Stromal cell of bone marrow (primary cell): ENCODE measurements around the gene RARA.

Experiments used
- DNase-seq: peaks from one replicate; pipeline ENCODE4 v3.0.0-alpha.2; 2012; ENCODE audit warnings: low read depth

The RARA gene

DNA sequence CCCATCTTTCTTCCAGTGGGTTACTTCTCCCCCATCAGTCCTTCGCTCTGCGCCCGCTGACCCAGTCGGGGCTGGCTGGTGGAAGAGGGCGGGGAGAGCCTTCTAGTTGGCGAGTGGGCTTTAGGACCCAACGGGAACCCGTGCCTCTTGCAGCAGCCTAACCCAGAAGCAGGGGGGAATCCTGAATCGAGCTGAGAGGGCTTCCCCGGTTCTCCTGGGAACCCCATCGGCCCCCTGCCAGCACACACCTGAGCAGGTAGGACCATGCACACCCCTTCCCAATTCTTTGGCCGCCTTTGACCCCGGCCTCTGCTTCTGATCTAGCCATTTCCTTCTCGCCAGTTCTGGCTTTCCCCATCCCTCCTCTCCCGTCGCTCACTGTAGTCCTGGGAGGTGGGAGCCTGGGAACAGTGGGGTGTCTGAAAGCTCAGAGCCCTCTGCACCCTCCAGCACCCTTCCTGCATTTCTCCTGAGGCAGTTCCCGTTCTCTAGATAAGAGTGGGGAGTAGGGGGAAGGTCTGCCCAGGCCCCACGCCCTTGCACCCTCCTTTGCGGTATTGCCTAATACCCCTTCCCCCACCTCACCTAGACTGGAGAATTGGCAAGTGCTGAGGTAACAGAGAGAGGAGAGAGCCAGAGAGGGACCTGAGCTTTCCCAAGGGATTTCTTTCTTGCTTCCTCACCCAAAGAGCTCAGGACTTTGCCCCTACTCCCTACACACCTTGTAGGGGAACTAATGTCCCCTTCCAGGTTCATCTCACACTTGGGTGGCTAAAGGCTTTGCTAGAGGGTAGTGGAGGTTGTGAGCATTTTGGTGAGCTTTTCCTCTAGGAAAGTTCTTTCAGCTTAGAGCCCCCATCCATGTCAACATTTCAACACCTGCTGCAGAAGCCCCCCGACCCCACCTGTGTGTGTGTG, at the start of gene RARA:
Gene RARA, plus strand, starts transcription at position 150 of the 918 bp plus-strand sequence. CDS start 22,039 bp downstream, outside the sequence.
- no peak for DNase-seq

DNA sequence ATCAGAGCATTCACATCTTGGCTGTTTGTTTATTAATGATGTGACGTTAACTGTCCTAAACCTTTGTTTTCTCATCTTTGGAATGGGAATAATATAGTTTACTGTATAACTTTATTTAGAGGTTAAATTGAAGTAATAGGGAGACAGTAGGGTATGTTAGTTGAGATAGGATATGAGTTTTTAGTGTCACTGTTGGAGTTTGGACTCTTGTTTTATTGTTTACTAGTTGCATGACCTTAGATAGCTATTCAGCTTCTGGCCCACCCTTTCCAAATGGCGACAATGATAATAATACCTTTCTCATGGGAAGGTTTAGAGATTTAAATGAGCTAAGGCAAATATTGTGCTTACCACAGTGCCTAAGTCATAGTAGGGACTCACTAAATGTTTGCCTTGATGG, 49.5 kb upstream of the RARA start:
- DNase-seq = no peak

DNA sequence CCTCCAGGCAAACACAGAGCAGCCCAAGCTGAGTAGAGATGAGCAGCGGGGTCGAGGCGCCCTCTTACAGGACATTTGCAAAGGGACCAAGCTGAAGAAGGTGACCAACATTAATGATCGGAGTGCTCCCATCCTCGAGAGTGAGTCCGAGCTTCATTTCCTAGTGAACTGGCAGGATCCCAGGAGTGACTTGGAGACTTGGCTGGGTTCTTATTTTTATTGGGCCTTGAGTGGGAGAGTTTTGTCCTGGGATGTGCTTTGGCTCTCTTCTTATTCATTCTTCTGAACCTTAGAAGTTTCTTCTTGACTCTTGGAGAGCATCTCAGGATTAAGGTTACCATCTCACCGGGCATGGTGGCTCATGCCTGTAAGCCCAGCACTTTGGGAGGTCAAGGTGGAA, 48.5 kb upstream of the RARA start:
- peak; percentile 32 for DNase-seq

DNA sequence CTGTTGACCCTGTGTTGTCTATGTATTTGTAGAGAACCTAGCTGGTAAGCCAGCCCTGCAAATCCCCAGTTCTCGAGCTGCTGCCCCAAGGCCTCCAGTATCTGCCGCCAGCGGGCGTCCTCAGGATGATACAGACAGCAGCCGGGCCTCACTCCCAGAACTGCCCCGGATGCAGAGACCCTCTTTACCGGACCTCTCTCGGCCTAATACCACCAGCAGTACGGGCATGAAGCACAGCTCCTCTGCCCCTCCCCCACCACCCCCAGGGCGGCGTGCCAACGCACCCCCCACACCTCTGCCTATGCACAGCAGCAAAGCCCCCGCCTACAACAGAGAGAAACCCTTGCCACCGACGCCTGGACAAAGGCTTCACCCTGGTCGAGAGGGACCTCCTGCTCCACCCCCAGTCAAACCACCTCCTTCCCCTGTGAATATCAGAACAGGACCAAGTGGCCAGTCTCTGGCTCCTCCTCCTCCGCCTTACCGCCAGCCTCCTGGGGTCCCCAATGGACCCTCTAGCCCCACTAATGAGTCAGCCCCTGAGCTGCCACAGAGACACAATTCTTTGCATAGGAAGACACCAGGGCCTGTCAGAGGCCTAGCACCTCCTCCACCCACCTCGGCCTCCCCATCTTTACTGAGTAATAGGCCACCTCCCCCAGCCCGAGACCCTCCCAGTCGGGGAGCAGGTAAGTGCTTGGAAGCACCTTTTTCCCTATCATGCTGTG, 44.4 kb upstream of the RARA start:
- DNase-seq = no peak

DNA sequence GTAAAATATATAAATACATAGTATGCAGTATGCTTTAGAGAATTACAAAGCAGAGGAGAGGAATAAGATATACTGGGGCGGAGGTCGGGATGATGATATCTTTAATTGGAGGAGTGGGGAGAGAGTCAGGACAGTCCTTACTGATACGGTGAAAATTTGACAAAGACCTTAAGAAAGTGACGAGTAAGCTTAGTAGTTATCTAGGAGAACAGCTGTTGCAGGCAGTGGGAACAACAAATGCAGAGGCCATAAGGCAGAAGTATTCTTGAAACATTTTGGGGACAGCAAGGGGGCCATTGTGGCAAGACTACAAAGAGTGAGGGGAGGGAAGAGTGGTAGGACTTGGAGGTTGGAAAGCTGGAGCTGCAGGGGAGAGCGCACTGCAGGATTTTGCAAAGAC, 43.6 kb upstream of the RARA start:
- no peak for DNase-seq

DNA sequence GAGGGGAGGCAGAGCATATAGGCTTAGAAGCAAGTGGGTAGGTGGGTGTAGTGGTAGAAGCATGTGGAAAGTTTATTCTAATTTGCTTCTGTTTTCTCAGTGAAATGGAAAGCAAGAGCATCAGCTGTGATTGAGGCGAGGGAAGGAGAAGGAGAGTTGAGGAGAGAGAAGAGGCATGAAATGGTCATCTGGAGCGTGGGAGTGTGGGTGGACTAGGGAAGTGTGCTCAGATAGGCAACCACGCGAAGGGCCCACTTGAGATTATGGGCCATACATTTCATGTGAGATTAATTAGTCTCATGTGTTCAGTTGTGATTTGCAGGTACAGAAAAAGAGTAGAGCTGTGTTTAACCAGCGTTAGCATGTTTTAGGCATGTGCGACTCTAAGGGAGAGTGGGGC, 42.1 kb upstream of the RARA start:
- no peak for DNase-seq

DNA sequence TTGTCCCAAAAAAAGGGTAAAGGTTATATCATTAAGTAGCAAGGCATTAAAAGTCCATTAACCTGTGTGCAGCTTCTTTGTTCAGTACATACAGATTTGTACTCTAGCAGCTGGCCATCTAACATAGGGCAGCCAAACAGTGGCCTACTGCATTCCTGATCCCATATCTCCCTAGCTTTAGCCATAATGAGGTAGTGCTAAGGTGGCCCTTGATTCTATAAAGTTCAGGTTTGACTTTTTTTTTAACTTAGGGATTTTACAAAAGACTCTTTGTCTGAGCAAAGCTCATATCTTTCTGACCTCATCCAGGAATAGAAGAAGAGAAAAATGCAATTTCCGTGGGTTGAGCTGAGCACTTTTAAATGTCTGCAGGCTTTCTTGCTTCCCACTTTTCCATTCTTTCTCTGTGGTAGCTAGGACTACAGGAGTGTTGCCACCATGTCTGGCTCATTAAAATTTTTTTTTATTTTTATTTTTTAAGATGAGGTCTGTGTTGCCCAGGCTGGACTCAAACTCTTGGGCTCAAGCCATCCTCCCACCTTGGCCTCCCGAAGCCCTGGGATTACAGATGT, 40.8 kb upstream of the RARA start:
- DNase-seq = no peak

DNA sequence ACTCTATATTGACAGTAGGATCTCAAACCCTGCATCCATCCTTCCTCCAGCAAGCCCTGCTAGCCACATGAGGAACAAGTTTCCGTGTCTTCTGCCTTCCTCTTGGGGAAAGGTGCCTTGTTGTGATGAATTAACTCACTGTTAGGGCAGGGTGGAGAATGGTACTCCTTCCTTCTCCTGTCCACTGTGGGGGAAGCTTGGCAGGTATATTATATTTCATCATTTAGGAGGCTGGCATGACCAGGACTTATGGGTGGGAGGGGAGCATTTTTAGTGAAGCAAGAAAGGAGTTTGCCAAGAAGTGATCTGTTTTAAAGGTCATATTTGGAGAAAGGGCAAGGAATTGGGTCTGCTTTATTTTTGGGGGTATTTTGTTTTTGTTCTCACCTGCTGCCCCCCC, 30.6 kb upstream of the RARA start:
- DNase-seq = no peak

DNA sequence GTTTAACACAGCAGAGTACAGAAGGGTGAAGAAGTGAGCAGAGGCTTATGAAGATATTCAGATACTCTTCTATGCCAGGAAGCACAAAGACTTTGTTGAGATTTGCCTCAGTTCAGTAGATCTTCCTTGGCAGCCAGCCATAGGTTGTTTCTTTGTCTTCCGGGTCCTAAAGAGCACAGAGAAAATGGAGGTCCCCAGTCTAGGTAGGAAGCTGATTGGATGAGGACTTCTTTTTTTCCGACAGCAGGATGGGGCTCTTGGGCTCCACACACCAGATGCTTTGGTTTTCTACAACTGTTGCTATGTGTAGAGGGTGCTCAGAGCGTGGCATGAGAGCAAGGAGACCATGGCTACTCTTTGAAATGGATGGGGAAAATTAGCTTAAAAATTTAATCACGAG, 29.6 kb upstream of the RARA start:
- DNase-seq = no peak

DNA sequence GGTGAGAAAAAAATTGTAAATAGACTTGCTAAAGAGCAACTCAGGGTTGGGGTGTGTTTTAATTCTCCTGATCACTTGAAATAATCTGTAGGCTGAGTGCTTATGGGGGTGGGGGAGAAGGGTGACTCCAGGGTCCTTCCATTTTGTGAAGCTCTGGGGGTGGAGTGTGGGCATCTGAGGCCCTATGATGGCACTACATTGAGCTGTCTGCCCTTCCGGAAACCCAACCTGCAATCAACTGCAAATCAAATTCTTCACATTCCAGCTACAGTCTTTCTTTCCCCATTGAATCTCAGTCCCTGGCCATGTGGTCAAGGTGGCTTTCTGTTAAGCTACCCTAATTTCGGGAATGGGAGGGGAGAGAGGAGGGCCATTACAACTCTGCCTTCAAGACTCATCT, 27.3 kb upstream of the RARA start:
- DNase-seq = no peak

DNA sequence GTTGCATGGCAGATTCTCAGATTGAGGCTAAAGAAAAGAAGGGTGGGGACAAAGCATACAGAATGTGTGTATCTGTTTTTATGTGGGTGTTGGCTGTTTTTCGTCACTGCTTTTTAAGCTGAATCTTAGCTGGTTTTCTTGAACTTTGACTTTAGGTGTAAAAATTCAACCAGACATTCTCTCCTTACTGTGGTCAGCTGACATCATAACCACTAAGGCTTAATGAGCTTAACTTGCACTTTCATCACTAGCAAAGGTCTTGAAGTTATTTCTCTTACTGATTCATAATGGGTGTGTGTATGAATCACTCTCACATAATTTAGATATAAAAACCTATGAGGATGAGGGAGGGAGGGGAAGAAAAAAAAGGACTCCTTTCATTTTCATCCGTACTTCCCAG, 25.3 kb upstream of the RARA start:
- DNase-seq = peak; percentile 92

DNA sequence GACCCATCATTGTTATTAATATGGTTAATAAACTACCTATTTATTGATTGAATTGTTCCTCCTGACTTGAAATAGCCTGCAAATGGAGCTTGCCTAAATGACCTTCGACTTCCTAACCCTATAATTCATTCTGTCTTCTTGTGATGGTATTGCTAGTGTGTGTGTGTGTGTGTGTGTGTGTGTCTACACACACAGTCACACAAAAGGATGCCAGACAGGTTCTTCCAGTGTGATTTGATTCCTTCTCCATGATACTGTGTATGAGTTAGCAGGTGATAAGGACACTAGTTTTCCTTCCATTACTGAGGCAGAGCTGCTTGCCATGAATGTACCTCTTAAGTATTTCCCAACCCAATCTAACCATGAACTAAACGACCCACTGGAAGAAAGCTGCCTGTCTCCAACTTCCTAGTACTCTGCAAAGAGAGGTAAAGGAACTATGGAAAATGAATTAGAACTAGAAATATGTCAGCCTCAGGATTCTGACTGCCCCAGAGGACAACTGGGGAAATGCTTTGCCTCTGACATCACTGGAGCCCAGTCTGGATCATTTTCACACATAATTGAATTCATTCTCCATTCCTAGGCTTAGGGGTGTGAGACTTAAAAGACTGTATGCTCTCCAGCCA, 24.8 kb upstream of the RARA start:
- DNase-seq = peak; percentile 82

DNA sequence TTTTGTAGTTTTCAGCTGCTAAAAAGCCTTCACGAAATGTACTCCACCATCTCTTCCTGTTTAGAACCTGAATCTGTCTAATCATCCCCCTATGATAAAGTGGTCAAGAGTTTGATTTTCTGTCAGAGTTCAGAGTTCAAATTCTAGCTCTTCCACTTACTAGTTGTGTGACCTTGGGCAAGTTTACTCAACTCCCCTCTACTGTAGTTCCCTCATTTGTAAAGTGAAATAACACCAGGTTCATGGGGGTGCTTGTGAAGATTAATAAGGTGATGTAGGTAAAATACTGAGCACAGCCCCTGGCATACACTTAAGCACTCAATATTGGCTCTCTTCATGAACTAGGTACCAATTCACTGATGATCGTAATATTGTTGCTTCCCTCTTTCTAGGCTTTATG, 22.5 kb upstream of the RARA start:
- no peak for DNase-seq

DNA sequence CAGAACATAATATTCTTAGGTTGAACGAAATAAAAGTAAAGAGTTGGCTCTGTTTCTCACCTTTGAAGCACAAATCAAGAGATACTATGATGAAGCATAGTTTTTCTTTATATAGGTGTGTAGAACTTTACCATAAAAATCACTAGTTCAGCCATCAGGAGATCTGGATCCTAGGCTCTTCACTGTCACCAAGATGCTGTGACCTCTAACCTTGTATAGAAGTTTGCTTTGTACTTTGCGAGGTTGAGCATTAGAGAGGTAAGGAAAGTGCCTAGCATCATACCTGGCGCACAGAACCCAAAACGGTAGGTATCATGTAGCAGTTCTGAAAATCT, 21.9 kb upstream of the RARA start:
- DNase-seq = no peak

DNA sequence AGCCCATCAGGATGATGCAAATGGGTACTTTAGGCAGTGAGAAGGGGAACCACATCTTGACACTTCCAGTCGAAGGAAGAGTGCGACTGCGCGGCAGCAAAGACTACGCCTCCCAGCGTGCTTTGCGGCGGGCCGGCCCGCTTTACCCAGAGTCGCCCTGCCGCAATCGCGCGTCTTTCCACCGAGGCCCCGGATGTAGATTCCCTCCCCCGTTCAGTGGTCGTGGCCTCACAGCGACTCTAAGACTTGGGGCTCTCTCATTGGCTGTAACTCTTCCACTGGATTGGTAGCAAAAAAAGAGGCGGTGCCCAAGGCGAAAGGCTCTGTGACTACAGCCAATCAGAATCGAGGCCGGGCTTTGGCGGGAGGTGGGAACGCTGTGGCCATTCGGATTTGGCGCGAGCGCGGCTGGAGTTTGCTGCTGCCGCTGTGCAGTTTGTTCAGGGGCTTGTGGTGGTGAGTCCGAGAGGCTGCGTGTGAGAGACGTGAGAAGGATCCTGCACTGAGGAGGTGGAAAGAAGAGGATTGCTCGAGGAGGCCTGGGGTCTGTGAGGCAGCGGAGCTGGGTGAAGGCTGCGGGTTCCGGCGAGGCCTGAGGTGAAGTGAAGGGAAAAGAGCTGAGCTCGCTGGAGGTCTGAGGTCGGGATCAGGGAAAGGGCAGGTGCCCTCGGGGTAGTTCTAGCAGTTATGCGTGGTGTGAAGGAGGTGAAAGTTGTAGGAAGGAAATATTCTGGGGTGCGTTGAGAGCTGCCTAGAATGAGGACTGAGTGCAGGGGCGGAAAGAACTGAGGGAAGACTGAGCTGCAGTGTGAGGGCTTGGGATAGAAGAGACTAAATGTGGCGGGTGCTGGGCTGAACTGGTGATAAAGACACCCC, 21.2 kb upstream of the RARA start, which contains the start of gene CDC6:
Gene CDC6, plus strand, starts transcription at position 386 of the 876 bp plus-strand sequence. CDS start 1,542 bp downstream, outside the sequence.
- peak; percentile 99 for DNase-seq

DNA sequence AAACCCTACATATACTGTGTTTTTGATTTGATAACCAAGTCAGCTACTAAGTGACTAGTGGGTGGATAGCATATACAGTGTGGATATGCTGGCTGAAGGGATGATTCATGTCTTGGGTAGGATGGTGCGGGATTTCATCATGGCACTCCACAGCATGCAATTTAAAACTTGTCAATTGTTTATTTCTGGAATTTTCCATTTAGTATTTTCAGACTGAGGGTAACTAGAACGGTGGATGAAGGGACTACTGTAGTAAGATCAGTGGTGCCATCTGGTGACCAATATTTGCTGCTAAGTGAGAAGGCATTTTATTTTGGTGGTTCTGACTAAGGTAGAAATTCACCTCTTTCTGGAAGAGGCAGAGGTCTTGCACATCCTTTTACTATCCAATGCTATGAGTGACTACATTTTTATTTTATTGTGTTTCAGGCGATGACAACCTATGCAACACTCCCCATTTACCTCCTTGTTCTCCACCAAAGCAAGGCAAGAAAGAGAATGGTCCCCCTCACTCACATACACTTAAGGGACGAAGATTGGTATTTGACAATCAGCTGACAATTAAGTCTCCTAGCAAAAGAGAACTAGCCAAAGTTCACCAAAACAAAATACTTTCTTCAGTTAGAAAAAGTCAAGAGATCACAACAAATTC, 18.2 kb upstream of the RARA start:
- DNase-seq = peak; percentile 87

DNA sequence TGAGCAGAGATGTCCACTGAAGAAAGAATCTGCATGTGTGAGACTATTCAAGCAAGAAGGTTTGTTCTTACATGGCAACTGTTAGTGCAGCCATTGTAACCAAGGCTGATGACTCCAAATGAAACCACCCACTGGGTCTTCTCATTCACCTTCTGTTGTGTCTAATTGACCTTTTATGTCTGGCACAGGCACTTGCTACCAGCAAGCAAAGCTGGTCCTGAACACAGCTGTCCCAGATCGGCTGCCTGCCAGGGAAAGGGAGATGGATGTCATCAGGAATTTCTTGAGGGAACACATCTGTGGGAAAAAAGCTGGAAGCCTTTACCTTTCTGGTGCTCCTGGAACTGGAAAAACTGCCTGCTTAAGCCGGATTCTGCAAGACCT, 17.7 kb upstream of the RARA start:
- no peak for DNase-seq

DNA sequence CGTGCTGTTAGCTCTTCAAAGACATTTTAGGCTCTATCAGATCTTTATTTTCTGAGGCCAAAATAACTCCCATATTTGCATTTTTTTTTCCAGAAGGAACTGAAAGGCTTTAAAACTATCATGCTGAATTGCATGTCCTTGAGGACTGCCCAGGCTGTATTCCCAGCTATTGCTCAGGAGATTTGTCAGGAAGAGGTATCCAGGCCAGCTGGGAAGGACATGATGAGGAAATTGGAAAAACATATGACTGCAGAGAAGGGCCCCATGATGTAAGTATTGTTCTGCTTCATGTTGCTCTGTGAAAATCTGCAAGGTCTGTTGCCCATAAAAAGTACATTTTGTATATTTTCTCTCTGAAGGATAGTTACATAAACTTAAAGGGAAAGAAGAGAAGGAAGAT, 15.6 kb upstream of the RARA start:
- peak; percentile 49 for DNase-seq

DNA sequence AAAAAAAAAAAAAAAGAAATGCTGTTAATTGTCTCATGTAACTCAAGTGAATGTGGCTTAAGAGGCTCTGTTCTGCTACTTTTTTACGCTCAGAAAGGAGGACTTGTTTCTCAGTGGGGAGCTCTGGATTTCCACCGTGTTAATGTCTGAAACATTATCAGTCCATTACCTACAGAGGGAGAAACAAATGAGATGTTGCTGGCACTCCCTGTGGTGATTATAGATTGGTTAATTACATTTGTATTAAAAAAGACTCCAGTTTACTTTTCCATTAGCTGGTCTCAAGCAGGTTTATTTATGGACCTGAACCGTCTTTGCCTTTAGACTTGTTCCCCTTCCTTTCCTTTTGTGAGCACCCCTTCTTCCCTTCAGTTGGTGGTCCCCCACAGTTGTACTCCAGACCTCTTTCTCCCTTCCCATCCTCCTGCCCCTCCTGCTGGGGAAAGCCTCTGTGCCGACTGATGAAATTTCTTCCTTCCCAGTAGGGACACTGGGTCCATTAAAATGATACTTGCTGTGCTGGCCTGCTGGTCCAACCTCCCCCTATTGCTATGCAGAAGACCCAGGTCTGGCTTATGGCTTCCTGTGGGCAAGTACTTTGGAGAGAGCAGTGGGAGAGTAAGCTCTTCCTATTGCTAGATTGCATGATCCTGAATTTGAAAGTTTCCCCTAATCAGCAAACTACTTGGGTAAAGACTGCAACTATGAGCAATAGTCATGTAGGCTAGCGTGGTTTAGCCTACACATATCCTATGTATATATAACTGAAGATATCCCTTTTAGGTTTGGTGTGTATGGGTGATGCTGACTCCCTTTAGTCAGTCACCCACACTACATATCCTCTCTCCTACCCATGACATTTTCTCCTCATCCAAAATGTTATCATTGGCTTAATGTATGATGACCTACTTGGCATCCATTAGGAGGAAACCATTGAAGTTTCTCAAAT, 13.2 kb upstream of the RARA start:
- DNase-seq = no peak

DNA sequence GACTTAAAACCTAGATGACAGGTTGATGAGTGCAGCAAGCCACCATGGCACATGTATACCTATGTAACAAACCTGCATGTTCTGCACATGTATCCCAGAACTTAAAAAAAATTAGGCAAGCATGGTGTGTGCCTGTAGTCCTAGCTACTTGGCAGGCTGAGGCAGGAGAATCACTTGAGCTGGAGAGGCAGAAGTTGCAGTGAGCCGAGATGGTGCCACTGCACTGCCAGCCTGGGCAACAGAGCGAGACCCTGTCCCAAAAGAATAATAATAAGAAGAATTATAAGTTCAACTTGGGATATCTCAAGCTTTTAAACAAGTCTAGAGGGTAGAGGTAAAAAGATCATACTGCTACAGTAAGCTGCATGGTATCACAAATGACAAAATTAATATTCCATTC, 11.5 kb upstream of the RARA start:
- no peak for DNase-seq
